NCI-H748 (cell line): ENCODE measurements around the gene IFIT1.
"Not testable (repeated sequence)": the region's sequence is repeated elsewhere in the genome, so short reads cannot be mapped to it uniquely, and the experiment has no call there.

ENCODE experiments used
- DNase-seq: peaks from one replicate; lab custom pipeline; 2025; ENCODE audit not compliant: unreplicated experiment; lab: John Stamatoyannopoulos, UW

Gene IFIT1

DNA sequence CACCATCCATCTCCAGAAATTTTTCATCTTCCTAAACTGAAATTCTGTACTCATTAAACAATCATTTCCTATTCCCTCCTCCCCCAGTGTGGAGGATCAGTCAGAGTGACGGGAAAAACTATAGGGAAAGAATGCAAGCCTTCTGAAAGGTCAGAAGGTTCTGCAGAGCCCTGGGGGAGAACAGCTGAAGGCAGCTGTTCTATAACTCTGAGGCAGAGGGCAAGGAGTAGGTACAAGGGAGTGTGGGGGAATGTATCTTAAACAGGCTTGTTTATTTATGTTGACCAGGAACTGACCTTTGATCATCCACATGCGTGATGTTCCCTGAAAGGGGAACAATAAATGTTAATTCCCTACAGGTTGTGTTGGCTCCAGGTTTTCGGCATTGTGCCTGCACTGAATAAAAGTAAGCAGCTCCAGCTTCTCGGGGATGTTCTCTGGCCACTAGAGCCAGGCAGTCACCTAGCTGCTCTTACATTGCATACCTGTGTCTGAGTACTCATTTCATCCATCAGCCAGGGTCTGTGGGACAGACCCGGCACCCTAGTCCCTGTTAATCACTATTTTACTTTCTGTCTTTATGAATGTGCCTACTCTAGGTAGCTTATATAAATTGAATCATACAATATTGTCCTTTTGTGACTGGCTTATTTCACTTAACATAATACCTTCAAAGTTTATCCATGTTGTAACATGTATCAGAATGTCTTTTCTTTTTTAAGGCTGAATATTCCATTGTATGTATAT, 5.8 kb downstream of the IFIT1 start:
- no peak for DNase-seq

DNA sequence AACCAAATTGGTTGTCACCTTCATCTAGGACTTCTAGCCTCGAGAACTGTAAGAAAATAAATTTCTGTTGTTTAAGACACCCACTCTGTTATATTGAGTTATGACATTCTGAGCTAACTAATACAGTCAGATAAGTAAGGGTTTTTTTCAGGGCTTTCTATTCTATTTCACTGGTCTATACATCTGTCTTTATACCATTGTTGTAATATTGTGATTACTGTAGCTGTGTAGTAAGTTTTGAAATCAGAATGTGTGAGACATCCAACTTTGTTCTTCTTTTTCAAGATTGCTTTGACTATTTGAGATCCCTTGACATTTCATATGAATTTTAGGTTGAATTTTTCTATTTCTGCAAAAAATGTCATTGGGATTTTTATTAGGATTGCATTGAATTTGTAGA, 7.5 kb downstream of the IFIT1 start:
- DNase-seq = no peak

DNA sequence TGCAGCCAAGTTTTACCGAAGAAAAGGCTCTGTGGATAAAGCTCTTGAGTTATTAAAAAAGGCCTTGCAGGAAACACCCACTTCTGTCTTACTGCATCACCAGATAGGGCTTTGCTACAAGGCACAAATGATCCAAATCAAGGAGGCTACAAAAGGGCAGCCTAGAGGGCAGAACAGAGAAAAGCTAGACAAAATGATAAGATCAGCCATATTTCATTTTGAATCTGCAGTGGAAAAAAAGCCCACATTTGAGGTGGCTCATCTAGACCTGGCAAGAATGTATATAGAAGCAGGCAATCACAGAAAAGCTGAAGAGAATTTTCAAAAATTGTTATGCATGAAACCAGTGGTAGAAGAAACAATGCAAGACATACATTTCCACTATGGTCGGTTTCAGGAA, 10.6 kb downstream of the IFIT1 start:
- no peak for DNase-seq

DNA sequence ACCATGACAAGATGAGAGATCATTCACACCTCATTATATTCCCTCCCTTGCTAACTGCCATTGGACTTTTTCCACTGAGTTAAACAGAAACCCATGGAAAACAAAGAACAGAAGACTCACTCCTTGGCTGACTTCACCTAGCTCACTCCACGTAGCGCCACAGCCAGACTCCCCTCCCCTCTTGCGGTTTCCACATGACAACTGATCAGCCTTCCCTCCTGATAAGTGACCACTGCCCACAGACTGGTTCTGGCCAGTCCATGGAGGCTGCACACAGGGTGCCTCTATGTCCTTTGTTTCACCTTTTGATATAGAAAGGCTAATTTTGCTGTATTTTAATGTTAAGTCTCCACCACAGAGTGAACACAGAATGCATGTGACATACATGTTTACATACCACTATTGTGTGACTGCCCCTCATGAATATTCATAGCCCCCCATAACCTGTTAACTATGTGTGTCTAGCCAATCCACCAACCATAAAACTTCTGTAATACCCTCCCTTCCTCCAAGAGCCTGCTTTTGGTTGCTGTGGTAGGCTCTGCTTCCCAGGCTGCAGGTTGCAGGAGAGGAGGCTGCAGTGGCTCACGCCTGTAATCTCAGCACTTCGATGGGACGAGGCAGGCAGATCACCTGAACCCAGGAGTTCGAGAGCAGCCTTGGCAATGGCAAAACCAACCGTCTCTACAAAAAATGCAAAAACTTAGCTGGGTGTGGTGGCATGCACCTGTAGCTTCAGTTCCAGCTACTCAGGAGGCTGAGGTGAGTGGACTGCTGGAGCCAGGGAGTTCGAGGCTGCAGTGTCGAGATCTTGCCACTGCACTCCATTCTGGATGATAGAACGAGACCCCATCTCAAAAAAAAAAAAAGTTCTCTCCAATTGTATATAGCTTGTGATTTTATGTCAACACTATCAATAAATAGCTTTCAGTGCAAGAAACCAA, 12.0 kb downstream of the IFIT1 start:
- no peak for DNase-seq

DNA sequence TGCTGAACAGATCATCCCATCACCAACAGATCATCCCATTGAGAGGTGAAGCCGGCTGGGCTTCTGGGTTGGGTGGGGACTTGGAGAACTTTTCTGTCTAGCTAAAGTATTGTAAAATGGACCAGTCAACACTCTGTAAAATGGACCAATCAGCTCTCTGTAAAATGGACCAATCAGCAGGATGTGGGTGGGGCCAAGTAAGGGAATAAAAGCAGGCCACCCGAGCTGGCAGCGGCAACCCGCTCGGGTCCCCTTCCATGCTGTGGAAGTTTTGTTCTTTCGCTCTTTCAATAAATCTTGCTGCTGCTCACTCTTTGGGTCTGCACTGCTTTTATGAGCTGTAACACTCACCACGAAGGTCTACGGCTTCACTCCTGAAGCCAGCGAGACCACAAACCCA, 13.8 kb downstream of the IFIT1 start:
- DNase-seq = not testable (repeated sequence)

DNA sequence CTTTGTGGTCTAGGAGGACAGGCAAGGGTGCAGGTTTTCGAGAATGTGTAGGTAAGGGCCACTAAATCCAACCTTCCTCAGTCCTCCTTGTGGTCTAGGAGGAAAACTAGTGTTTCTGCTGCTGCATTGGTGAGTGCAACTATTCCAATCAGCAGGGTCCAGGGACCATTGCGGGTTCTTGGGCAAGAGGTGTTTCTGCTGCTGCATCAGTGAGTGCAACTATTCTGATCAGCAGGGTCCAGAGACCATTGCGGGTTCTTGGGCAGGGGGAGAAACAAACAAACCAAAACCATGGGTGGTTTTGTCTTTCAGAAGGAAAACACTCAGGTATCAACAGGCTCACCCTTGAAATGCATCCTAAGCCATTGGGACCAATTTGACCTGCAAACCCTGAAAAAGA, 15.4 kb downstream of the IFIT1 start:
- not testable (repeated sequence) for DNase-seq

DNA sequence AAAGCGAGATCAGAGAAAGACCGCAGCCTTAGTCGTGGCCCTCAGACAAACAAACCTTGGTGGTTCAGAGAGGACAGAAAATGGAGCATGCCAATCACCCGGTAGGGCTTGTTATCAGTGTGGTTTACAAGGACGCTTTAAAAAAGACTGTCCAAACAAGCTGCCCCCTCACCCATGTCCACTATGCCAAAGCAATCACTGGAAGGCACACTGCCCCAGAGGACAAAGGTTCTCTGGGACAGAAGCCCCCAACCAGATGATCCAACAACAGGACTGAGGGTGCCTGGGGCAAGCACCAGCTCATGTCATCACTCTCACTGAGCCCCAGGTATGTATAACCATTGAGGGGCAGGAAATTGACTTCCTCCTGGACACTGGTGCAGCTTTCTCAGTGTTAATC, 16.9 kb downstream of the IFIT1 start:
- DNase-seq = not testable (repeated sequence)

DNA sequence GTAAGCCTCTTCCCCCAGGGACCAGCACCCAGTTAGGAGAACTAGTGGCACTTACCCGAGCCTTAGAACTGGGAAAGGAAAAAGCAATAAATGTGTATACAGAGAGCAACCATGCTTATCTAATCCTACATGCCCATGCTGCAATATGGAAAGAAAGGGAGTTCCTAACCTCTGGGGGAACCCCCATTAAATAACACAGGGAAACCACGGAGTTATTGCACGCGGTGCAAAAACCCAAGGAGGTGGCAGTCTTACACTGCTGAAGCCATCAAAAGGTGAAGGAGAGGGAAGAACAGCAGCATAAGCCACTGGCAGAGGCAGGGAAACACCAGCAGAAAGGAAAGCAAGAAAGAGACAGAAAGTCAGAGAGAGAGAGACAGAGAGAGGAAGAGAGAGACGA, 18.1 kb downstream of the IFIT1 start:
- not testable (repeated sequence) for DNase-seq

DNA sequence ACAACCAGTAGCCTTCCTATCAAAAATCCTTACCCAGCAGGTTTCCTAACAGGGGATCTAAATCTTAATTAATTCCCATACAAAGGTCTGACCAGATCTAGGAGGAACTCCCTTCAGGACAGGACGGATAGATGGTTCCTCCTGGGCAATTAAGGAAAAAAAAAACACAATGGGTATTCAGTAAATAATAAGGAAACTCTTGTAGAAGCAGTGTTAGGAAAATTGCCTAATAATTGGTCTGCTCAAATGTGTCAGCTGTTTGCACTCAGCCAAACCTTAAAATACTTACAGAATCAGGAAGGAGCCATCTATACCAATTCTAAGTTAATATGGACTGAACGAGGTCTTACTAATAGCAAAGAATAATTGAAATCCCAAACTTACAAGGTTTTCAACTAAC, 18.7 kb downstream of the IFIT1 start:
- DNase-seq = peak; percentile 54

DNA sequence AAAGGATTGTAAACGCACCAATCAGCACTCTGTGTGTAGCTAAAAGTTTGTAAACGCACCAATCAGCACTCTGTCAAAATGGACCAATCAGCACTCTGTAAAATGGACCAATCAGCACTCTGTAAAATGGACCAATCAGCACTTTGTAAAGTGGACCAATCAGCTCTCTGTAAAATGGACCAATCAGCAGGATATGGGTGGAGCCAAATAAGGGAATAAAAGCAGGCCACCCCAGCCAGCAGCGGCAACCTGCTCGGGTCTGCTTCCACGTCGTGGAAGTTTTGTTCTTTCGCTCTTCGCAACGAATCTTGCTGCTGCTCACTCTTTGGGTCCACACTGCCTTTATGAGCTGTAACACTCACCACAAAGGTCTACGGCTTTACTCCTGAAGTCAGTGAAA, 19.9 kb downstream of the IFIT1 start:
- DNase-seq = not testable (repeated sequence)

DNA sequence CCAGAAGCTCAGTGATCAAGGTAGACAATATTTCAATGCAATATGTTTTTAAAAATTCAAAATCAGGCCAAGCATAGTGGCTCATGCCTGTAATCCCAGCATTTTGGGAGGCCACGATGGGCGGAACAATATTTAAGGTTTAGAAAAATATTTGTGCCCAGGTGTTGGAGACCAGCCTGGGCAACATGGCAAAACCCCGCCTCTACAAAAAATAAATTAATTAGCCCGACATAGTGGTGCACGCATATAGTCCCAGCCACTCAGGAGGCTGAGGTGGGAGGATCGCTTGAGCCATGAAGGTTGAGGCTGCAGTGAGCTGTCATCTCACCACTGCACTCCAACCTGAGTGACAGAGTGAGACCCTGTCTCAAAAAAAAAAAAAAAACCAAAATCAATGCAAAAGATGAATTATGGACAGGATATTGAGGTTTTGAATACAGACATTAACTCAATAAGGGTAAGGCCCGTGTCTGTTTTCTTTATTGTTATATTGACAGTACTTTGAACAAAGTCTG, 21.0 kb downstream of the IFIT1 start:
- no peak for DNase-seq

DNA sequence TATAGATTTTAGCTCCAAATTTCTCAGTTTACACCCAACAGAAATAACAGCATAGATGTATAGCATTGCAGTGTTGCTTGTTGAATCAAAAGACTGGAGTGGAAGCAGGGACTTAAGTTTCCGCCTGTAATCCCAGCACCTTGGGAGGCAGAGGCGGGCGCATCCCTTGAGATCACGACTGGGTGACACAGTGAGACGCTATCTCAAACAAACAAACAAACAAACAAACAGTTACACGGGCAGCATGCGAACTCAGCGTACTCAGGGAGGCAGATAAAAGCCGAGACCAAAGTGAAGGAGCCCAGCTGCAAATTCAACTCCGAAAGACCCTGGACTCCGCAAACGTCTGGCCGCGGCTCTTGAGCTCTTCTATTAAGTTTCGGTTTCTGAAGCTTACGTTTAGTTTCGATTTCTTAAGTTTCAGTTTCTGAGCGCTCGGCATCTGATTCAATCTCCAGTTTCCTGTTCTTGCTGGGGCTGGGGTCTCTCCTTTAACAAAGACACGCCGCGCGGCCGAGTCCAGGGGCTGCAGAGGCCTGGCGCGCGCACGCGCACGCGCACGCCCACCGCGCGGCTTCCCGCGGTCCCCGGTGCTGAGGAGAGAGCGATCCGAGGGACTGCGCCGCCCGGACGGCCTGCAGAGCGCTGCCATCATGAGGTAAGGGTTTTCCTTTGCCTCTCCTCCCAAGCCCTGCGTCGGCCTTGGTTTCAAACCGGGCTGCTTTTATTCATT, 21.9 kb downstream of the IFIT1 start, which contains the start of gene IFIT5:
TSS of gene IFIT5 (plus strand) at position 423 of the 733 bp plus-strand sequence. CDS start at position 654, 231 bp downstream.
- DNase-seq = peak; percentile 82

DNA sequence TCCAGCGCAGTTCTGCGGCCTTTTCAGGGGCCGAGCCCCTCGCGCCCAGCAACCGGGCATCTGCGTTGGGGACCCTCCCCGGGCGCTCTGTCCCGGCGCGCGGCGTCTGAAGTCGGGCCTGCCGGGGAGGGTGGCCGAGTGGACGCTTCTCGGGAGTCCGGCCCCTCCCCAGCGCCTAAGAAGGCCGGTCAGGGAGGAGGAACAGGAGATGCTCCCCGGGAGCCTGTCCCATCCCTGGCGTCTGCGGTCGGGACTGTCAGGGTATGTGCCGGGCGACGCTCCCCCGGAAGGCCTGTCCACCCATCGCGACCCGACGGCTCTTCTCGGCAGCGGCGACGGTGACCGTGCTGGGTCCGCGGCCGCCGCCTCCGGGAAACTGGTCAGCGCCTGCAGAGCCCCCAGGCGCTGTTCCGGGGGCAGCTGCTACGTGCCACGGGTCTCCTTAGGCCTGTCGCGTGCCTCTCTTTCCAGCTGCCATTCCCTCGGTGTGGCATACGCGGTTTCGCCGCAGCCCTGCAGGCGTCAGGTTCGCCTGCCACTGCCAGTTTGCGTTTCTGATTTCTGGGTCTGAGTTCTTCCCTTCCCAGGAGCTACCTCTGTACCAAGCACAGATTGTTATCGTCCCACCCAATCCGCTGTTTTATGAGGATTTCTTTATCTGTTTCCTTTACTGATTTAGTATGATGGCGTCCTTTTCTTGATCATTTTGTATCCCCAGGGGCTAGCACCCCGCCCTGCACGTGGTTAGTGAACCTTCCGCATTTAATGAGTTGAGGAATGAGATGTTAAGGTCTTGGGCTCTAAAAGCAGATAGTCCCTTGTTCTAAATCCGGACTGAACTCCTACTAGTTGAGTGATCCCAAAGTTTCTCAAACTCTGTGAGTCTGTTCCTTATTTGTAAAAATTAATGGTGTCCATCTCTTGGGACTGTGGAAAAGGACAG, 22.7 kb downstream of the IFIT1 start:
- DNase-seq = peak; percentile 58

DNA sequence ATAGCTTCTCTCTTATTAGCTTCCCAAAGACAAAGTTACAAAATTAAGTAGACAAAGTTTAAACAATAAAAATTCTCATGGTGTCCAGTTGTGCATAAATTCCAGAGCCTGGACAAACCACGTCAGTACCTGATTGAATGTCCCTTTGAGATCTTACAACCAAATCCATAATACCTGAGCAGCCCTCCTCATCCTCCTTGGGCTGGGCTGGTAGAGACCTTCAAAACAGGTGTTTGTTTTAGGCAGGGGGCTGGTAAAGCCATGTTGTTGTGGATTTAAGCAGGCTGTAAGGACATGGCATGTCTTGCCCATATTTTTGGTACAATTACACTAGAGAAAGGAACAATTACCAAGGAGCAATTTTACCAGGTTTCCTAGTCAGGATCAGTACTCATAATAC, 24.0 kb downstream of the IFIT1 start:
- DNase-seq = no peak

DNA sequence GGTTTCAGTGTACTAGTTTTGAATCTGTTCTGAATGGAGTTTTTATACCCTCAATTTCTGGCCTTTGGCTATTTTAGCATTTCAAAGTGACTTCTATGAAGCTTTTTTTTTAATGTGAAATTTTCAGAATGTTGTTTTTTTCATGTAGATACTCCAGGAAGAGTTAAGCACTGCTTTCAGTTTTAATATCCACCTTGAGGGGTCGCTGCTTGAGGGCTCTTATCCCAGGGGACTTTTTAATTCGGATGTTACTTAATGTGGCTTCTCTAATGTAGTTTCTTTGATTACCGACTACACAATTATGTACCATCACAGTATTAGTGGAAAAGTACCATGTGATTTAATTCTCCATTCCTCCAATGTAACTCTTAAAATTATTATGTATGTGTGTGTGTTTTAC, 27.1 kb downstream of the IFIT1 start:
- no peak for DNase-seq

DNA sequence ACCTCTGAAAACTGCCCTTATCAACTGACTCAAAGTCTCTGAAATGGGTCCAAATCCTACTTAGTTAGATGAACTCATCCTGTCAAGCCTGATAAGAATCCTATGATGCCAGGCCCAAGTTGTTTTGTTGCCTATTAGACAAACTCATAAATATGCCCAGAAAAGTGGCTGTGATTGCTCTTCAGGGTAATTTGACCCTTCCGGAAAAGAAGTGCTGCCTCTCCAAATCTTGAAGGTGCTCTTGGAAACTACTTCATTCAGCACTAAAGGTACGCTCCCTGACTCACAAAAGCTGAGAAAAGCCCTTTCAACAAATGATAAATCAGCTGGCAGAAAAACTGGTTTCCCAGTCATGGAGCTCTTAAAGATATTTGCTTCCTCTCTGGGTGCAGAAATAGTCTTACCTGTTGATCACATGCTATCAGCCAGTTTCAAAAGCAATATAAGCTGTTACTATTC, 28.6 kb downstream of the IFIT1 start:
- no peak for DNase-seq

DNA sequence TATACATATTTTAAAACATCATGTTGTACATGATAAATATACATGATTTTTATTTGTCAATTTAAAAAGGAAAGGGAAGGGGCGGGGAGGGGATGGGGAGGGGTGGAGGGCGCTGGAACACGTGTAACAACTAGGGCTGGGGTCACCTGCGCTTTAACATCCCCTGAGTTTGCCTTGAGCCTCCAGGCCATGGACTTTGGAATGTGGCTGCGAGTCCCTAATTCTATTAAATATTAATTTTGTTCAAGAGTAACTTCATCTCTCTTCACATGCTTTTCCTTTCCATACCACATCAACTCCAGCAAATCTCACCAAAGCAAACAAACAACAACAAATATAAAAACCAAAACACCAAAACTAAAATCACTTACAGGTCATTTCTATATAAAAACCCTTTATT, 32.6 kb downstream of the IFIT1 start:
- no peak for DNase-seq

DNA sequence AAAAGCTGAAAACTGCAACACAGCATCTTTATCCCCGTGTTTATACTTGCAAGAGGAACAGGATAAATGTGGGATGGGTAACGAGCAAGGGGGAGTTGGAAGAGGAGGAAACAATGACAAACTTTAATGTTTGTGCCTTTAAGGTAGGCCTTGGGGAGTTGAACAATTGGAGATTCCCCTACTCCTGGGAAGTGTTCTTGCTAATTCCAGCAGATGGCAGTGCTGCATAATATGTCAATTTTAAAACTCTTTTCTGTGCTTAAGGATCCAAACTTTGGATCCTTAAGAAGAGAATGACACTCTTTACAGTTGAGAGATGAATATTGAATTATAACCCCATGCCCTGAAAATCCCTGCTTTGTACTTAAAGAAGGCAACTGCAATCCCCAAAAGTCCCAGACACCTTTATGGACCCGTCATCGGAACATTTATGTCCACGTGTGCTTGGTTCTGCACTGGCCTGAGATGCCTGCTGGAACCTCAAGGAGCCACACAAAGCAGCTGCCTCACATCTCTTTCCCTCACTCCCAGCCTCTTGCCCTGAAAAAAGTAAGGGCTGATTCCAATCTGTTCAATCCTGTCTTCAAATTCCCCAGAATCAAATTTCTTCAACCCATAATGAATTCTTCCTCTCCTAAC, 33.9 kb downstream of the IFIT1 start:
- peak; percentile 52 for DNase-seq

DNA sequence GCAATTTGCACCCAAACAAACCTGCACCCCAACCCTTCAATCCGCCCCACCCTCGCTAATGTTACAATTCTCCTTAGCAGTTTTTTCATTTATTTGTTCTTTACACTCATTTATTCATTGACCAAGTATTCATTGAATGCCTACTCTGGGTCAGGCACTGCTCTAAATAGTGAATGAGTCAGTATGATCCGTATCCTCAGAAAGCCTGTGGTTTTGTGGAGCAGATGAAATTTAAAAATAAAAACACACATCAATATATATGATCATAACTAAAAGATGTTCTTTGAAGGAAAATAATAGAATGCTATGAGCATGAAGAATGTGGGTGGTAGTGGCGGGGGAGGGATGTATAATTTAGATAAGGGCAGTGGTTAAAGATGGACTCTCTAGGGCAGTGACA, 35.2 kb downstream of the IFIT1 start:
- DNase-seq = no peak
